D341Med (cell line): ENCODE data around the gene NALCN.
A peak's percentile ranks its signal among the peaks of the same experiment; 100 is the strongest.

Source experiments
- DNase-seq: peaks from one replicate; pipeline ENCODE4 v3.0.0; 2012; ENCODE audit warnings: low spot score

NALCN gene

GRCh38 chr13:101415358-101416174 lies 742 bp downstream of the NALCN start:
- DNase-seq: peak; percentile 10

GRCh38 chr13:101412076-101412475 lies 4.2 kb downstream of the NALCN start:
- no peak for DNase-seq

DNA sequence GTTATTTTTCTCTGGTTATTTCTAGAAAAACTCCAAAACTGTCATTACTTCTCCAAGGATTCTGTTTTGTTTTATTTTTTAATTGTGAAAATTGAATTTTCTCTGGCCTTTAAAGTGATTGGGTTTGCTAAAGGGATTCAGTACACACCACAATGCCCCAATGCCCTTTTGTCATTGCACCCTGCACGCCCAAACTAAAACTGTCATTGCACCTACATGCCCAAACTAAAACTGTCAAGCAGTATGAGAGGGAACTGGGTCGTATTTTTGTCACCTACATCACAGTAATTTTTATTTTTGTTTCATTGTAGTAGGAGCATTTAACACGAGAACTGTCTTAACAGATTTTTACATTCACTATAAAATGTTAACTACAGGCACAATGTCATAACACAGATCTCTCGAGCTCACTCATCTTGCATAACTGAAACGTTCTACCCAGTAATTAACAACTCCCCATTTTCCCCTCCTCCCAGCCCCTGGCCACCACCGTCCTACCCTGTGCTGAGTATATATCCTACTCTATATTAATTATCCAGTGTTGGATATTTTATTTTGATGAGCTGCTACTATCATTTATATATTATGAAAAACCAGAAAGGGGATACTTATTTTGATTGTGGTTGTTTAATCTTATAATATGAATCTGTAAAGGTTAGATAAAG lies 7.2 kb downstream of the NALCN start:
- DNase-seq: no peak

DNA sequence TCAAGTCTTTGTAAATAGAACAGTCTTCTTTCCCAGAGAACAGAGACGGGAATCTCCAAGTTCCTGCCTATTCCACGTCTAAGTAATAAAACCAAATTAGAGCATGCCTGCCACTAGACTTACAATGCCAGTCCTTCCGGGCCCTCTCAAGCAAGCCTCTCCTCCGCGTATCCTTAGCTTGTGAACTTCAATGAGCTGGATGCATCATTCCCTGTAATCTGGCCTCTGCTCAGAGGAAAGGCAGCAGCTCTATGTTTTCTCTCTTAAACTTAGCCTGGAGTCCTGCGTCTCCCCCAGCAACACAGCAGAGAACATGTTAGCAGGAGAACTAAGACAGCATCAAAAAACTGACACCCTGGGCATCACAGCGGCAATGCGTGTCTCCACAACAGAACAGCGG lies 8.2 kb downstream of the NALCN start:
- DNase-seq: no peak

DNA sequence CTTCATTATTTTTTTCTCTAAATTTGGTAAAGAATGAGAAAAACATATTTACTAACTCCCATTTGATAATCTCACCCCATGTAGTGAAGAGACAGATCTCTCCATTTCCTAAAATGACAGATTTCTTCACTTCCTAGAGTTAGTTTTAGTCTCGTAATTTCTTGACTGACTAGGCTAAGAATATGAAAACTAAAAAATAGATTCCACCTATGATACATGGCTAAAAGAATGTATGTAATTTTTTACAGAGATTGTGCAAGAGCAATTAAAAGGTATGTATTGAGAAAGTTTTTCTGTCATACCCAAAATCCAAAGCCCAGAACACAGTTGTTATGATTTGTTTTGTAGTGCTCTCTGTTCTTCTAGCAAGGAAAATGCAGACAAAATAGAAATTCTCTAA lies 9.5 kb downstream of the NALCN start:
- DNase-seq: no peak

GRCh38 chr13:101401196-101401595 lies 15.1 kb downstream of the NALCN start:
- no peak for DNase-seq

DNA sequence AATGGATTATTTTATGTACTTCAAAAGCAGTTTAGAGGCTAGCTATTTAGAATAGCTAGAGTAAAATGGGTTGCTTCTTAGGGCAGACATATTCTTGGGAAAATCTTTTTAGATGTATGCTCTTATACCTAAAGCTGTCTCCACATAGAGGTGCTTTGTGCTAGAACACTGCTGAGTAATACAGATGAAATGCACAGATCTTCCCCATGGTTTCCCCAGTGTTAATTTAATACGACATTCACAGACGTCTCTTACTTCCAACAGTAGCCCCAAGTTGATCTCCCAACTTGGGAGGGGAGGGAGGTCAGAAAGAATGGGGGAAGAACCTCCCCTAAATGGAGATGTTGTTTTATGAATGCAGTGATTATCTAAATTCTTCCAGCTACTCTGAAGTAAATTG lies 16.9 kb downstream of the NALCN start:
- no peak for DNase-seq

DNA sequence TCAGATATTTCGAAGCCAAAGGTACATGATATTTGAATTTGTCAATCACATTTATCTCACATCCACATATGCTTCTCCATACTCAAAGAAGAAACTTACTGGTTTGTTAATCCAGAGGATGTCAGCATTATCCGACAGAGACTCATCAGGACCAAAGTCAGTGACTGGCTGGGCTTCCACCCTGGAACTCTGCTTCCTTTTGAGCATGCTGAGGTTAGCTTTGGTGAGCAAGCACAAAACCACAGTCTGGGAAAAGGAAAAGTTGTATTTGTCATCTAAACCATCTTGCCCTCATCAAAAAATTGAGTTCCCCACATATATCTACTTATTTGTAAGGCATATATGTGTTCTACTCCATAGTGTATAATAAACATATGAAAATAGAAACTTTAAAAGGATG lies 17.4 kb downstream of the NALCN start:
- DNase-seq: no peak

- no peak for DNase-seq
Measured at GRCh38 chr13:101398191-101398590, 18.1 kb downstream of the NALCN start.

DNA sequence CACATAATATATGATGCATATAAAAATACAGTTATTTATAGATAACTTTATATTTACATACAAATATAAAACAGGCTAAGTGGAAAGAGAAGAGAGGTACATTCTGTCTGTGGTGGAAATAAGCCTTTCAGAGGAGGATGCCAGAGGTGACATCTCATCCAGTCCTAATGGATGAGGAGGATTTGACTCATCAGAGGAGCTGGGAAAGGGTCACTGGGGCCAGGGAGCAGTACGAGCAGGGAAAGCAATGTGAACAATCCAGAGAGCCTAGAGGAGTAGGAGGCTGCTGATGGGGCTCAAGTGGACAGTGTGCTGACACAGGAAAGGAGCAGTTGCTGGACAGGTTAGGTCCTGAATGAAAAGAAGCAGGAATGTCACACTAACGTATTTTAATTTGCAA lies 18.6 kb downstream of the NALCN start:
- DNase-seq: no peak

GRCh38 chr13:101394605-101395004 lies 21.7 kb downstream of the NALCN start:
- no peak for DNase-seq

- DNase-seq: no peak
Measured at GRCh38 chr13:101393140-101393539, 23.2 kb downstream of the NALCN start.

DNA sequence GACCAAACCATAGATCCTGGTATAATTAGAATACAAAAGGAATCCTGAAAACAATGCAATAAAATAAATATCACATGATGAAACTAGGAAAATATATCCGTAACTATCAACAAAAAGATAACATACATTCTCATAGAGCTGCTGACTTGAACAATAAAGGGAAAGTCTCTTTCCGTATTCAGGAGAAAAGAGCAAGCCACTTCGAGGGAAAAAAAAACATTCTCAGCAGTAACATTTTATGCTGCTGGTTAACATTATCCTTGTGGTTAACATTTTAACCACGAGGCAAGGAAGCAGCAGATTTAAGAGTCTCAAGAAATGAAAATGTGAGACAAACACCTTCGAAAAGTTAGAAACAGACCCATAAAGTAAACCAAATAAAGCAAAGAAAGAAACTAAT lies 25.8 kb downstream of the NALCN start:
- no peak for DNase-seq

- no peak for DNase-seq
Measured at GRCh38 chr13:101384929-101385328, 31.4 kb downstream of the NALCN start.

- no peak for DNase-seq
Measured at GRCh38 chr13:101383595-101383994, 32.7 kb downstream of the NALCN start.

DNA sequence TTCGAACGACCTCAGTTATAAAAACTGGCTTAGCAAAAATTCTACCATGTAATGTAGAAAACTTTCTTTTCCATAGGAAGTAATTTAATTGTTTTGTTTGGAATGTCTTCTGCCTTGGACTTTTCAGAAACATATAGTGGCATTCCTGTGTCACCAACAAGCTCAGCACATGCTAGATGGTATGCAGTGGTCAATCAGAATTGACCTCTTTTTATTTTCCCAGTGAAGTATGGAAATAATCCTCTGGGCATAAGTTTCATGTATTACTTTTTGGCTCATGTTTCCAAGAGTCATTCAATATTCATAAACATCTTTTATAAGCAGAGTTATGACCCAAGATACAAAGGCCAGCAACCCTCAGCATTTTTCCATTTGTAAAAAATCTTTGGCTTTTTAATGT lies 33.6 kb downstream of the NALCN start:
- DNase-seq: no peak

DNA sequence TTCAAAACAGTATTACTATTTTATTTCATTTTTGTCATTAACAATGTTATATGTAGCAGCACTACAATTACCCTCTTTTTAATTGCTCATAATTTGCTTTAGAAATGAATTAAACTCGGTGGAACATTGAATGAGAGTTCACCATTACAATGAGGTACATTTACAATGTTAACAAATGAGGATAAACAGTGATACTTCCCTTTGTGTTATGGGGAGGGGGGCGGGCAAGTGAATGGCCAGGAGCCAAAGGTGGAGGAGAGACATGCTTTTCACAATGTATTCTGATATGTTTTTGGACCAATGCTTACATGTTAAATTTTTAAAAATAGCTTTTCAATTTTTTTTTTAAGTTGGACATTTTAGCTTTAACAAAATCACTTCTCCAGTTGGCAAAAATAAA lies 34.2 kb downstream of the NALCN start:
- DNase-seq: no peak

DNA sequence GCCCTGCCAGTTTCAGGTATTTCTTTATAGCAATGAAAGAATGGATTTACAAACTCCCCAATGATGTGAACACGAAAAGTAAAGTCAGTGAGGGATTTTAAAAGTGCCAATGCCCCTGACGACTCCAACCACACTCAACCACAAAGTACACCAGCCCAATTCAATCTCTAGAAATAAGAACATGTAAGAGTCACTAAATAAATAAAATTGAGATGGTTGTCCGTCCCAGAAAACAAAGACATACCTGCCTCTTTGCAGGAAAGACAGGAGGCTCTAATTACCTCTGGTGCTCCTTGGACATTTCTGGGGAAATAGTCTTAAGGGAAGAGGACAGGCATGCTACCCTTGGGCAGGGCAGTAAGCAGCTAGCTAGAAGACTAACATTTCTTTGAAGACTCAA lies 55.8 kb downstream of the NALCN start:
- no peak for DNase-seq

DNA sequence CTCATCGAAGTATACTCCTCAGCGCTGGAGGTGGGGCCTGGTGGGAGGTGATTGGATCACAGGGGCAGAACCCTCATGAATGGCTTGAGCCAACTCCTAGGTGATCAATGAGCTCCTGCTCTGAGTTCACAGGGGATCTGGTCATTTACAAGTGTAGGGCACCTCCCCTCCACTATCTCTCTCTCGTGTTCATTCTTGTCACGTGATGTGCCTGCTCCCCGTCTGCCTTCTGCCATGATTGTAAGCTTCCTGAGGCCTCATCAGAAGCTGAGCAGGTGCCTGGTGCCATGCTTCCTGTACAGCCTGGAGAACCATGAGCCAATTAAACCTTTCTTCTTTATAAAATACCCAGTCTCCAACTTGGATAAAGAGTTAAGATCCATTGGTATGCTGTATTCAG lies 61.4 kb downstream of the NALCN start:
- no peak for DNase-seq

- no peak for DNase-seq
Measured at GRCh38 chr13:101346942-101347728, 69.2 kb downstream of the NALCN start.

DNA sequence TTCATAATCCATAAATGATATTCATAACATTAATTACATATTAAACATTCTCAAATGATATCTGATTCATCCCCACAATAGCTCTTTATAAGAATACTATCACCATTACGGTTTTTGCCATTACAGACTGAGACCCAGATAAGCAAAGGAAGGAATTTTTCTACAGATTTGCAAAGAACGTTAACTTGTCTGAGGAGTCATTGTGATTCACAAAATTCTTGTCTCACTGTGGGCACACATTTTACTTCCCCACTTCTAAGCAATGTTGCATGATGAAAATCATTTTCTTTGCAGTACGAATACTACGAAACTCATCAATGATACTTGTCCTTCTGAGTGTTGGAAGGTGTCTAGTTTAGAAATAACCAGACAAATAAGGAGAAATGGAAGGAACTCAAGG lies 70.1 kb downstream of the NALCN start:
- DNase-seq: no peak

GRCh38 chr13:101343128-101343787 lies 73.0 kb downstream of the NALCN start:
- DNase-seq: no peak
